Measurements from ENCODE around the gene CRHR1.
A peak's percentile ranks its signal among the peaks of the same experiment; 100 is the strongest.

CRHR1 gene

DNA sequence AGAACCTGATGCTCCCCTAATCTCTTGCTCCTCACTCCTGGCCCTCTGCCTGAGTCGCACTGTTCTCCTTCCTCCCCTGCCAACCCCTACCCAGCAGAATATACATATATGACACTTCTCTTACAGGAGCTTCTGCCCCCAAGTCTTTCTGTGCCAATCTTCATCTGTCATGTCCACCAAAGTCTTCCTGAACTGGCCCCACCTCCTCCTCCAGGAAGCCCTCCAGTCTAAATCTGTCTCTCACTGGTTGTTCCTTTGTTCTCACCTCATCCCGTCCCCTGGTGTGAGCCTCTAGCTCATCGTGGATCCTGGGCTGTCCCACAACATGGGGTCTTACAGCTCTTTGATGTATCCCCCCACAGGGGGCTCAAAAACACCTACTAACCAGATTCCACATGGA is 8.3 kb downstream of the CRHR1 start:
- DNase-seq (no peak), ATAC-seq (no peak)
- Mint-ChIP-seq H3K9me3 (no peaks in the 10 kb centered on the region), H3K27me3 (peaks cover 73% of the 10 kb centered on the region), H3K4me3 (no peak overlapping the region), H3K27ac (no peak overlapping the region), H3K4me1 (no peaks in the 10 kb centered on the region)

- Mint-ChIP-seq H3K9me3 (no peaks in the 10 kb centered on the region), H3K4me3 (no peak overlapping the region), H3K27ac (peak overlapping the region in 1 of 2 donors; percentile 30), H3K4me1 (no peaks in the 10 kb centered on the region), H3K27me3 (peaks cover 72% of the 10 kb centered on the region)
- ATAC-seq (no peak), DNase-seq (no peak)
Observed at GRCh38 chr17:45792995-45793755, 9.1 kb downstream of the CRHR1 start.

DNA sequence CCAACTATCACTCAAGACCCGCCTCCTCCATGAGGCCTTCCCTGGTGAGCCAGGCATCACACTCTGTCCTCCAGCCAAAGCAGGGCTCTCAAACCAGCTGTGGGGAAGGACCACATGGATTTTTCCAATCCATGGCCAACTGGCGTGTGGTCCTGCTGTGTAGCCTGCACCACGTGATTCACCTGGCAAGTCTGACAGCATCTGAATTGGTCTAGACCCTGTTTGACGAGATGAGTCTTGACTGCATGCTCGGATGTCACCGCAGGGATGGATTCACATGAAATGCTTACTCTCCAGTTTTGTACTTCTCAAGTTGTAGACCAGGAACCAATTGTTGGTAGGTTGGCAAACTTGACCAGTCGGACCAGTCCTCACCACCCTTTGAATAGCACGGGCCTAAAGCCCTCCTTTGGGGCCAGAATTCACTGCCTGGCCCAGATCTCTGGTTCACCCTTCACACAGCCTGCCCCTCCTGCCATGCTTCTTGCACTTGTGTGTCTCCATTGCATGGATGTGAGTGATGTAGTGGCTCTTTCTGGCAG is 9.9 kb downstream of the CRHR1 start:
- H3K27ac Mint-ChIP-seq, result no peak overlapping the region
- no peaks in the 10 kb centered on the region for H3K9me3 Mint-ChIP-seq
- H3K4me1 Mint-ChIP-seq, result no peaks in the 10 kb centered on the region
- peaks cover 65% of the 10 kb centered on the region for H3K27me3 Mint-ChIP-seq
- DNase-seq, result no peak
- ATAC-seq, result no peak
- H3K4me3 Mint-ChIP-seq, result no peak overlapping the region

- no peaks in the 10 kb centered on the region for H3K4me1 Mint-ChIP-seq
- H3K9me3 Mint-ChIP-seq, result no peaks in the 10 kb centered on the region
- peaks cover 65% of the 10 kb centered on the region for H3K27me3 Mint-ChIP-seq
- no peak overlapping the region for H3K4me3 Mint-ChIP-seq
- H3K27ac Mint-ChIP-seq, result no peak overlapping the region
- ATAC-seq (no peak), DNase-seq (no peak)
Observed at GRCh38 chr17:45794840-45795239, 10.7 kb downstream of the CRHR1 start.

- ATAC-seq, result no peak
- H3K4me3 Mint-ChIP-seq, result no peak overlapping the region
Observed at GRCh38 chr17:45800816-45801215, 16.7 kb downstream of the CRHR1 start.

DNA sequence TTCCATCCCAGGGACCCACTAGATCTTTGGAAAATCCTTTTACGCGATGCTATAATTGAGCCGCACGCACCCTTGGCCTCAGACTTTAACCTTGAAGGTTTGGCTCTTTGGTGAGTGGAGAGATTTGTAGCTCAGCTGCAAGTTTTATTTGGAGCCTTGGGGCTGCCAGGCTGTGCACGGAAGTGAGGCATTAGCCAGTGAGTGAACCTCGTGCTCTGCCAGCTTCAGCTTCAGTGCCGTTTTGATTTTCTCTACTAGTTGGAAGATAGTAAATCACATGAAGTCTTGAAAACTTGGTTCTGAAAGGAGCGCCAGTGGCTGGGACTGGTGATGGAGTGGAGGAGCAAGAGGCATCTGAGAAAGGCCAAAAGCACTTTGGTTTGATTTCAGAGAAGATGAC is 17.3 kb downstream of the CRHR1 start:
- Mint-ChIP-seq H3K27ac (no peak overlapping the region), H3K27me3 (peaks cover 74% of the 10 kb centered on the region), H3K4me1 (no peaks in the 10 kb centered on the region), H3K4me3 (no peak overlapping the region), H3K9me3 (no peaks in the 10 kb centered on the region)
- no peak for ATAC-seq
- DNase-seq, result no peak

More at GRCh38 chr17:45800816-45801215, 16.7 kb downstream of the CRHR1 start:
- Mint-ChIP-seq H3K27me3 (peaks cover 74% of the 10 kb centered on the region), H3K9me3 (no peaks in the 10 kb centered on the region), H3K4me1 (no peaks in the 10 kb centered on the region), H3K27ac (no peak overlapping the region)
- DNase-seq, result no peak

- H3K27me3 Mint-ChIP-seq, result peaks cover 46% of the 10 kb centered on the region
- no peaks in the 10 kb centered on the region for H3K9me3 Mint-ChIP-seq
- H3K4me3 Mint-ChIP-seq, result no peak overlapping the region
- no peak for ATAC-seq
- no peak overlapping the region for H3K27ac Mint-ChIP-seq
- no peak for DNase-seq
- H3K4me1 Mint-ChIP-seq, result no peaks in the 10 kb centered on the region
Observed at GRCh38 chr17:45808845-45809244, 24.7 kb downstream of the CRHR1 start.

DNA sequence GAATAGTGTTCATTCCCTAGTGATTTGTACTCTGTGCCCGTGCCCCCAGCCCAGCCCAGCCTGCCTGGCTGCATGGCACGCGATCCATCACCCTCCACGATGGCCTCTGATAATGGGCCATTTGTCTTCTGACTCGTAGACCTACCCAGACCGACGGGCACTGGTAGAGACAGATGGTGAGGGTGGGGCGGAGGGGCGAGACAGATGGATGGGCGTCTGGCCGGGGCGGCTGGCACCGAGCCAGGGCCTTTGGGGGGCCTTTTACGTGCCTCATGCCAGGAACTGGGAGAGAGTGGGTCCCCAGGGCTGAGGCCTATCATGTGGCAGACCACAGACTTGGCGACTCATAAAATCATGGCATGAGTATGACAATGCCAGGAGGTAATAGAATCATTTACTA is 25.4 kb downstream of the CRHR1 start:
- Mint-ChIP-seq H3K9me3 (no peaks in the 10 kb centered on the region), H3K27ac (no peak overlapping the region), H3K4me3 (no peak overlapping the region), H3K4me1 (no peaks in the 10 kb centered on the region), H3K27me3 (peaks cover 39% of the 10 kb centered on the region)
- DNase-seq (no peak), ATAC-seq (no peak)

DNA sequence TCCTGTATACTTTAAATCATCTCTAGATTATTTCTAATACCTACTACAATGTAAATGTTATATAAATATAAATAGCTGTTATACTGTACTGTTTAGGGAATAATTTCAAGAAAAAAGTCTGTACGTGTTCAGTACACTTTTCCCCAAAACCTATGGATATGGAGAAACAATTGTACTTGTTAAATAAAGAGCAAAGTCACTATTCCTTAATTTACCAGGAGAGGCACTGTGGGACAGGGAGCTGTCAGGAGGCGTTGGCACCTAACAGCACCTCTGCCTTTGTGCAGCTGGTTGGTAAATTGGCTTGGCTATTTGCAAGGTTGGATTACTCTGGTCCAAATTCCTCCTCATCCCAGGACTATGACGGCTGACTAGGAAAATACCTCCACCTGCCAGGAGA is 28.0 kb downstream of the CRHR1 start:
- Mint-ChIP-seq H3K9me3 (no peaks in the 10 kb centered on the region), H3K4me1 (no peaks in the 10 kb centered on the region), H3K27me3 (peaks cover 19% of the 10 kb centered on the region), H3K27ac (no peak overlapping the region), H3K4me3 (no peak overlapping the region)
- ATAC-seq, result no peak
- DNase-seq, result no peak

DNA sequence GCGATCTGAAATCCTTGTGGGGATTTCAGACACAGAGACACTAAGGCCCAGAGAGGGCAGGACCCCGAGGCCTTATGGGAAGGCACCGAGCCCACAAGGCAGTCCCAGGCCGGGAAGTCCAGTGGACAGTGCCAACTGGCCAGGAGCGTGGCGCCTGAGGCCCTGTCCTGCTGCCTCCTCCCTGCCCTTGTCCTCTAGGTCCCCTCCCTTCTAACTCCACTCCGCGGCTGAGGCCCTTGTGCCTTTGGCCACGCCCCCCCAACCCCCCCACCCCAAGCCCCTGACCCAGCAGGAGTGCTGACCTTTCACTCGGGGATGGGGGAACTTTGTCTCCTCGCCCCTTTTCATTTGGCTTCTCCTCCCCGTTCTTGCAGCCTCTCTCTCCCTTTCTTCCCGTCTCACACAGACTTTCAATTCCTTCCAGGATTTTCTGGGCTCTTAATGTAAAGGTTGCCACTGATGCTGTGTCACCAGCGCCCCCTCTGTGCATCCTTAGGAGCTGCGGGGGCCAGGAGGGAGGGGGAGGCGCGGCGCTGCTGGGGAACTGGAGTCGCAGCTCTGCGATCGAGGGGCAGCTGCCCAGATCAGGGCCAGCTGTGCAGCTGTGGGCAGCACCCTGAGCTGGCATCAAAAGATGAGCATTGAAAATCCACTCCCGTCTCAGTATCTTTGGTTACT is 29.1 kb downstream of the CRHR1 start:
- ATAC-seq (no peak), DNase-seq (no peak)
- H3K27me3 Mint-ChIP-seq, result peaks cover 16% of the 10 kb centered on the region
- no peak overlapping the region for H3K4me3 Mint-ChIP-seq
- no peaks in the 10 kb centered on the region for H3K9me3 Mint-ChIP-seq
- no peak overlapping the region for H3K27ac Mint-ChIP-seq
- no peaks in the 10 kb centered on the region for H3K4me1 Mint-ChIP-seq

- no peaks in the 10 kb centered on the region for H3K9me3 Mint-ChIP-seq
- no peak overlapping the region for H3K4me3 Mint-ChIP-seq
- ATAC-seq (no peak), DNase-seq (no peak)
- no peak overlapping the region for H3K27ac Mint-ChIP-seq
- H3K27me3 Mint-ChIP-seq, result peaks cover 21% of the 10 kb centered on the region
- no peaks in the 10 kb centered on the region for H3K4me1 Mint-ChIP-seq
Observed at GRCh38 chr17:45814622-45815606, 30.8 kb downstream of the CRHR1 start.

- DNase-seq (no peak), ATAC-seq (no peak)
- Mint-ChIP-seq H3K9me3 (no peaks in the 10 kb centered on the region), H3K4me1 (no peaks in the 10 kb centered on the region), H3K27me3 (peaks cover 29% of the 10 kb centered on the region), H3K4me3 (no peak overlapping the region), H3K27ac (no peak overlapping the region)
Observed at GRCh38 chr17:45815752-45816151, 31.6 kb downstream of the CRHR1 start.

- no peaks in the 10 kb centered on the region for H3K4me1 Mint-ChIP-seq
- no peak overlapping the region for H3K27ac Mint-ChIP-seq
- H3K27me3 Mint-ChIP-seq, result peaks cover 24% of the 10 kb centered on the region
- no peak overlapping the region for H3K4me3 Mint-ChIP-seq
- H3K9me3 Mint-ChIP-seq, result no peaks in the 10 kb centered on the region
- no peak for DNase-seq
- no peak for ATAC-seq
Observed at GRCh38 chr17:45818041-45818440, 33.9 kb downstream of the CRHR1 start.

GRCh38 chr17:45818699-45819098 is 34.6 kb downstream of the CRHR1 start:
- H3K27me3 Mint-ChIP-seq, result peaks cover 18% of the 10 kb centered on the region
- H3K4me3 Mint-ChIP-seq, result no peak overlapping the region
- no peaks in the 10 kb centered on the region for H3K9me3 Mint-ChIP-seq
- DNase-seq, result no peak
- no peaks in the 10 kb centered on the region for H3K4me1 Mint-ChIP-seq
- no peak for ATAC-seq
- H3K27ac Mint-ChIP-seq, result no peak overlapping the region

GRCh38 chr17:45819632-45820031 is 35.5 kb downstream of the CRHR1 start:
- H3K4me1 Mint-ChIP-seq, result no peaks in the 10 kb centered on the region
- ATAC-seq, result no peak
- no peaks in the 10 kb centered on the region for H3K9me3 Mint-ChIP-seq
- DNase-seq, result no peak
- no peak overlapping the region for H3K4me3 Mint-ChIP-seq
- peaks cover 17% of the 10 kb centered on the region for H3K27me3 Mint-ChIP-seq
- no peak overlapping the region for H3K27ac Mint-ChIP-seq
